Upper lobe of left lung (tissue), 6 donors: ENCODE measurements around the gene DIPK1A. TPM values are rescaled to one million over a fixed set of nuclear protein-coding genes. Genes with fewer than 3 reads are reported as not detected.

Experiments used
- small RNA-seq, 4 donors: library from RNA; depleted of rRNA; stranded (forward); fragments of <200 nt; gene quantifications; one replicate each; pipeline ENCODE3, GENCODE V24; 2016
- total RNA-seq, 6 donors: library from RNA; depleted of rRNA in 4 of 6; stranded (reverse); fragments of >200 nt in 4 of 6; gene quantifications; one replicate each; pipeline versions ENCODE4 v1.1.0 to v1.2.1, GENCODE V29; 2016 to 2021
- donor health status: DM: no; HTN: no; CAD: no; lungs with moderate emphysema.
- donor health status: DM: no; HTN: yes; CAD: no; lungs with severe emphysema.

Gene DIPK1A
- total RNA-seq, 6 donors from 2014 or later, result 2.8 to 15.2 (median 4.4) TPM

Small RNA genes within 50 kb of the gene (small RNA-seq; reads per million reads assigned to genes)
- gene RF00432, result 0 reads per million in 4 donors
- 0 reads per million in 4 donors for gene RN7SL692P
- gene RNU6-210P, result 0 reads per million in 4 donors
- 0 reads per million in 4 donors for gene RNU6-970P
- gene SNORA66, result 9.7 to 21.9 (median 12.6) reads per million in 4 donors
- gene SNORD21, result 0 reads per million in 4 donors

Other genes starting within 250 kb of the DIPK1A start
- gene EVI5, start 176.4 kb downstream of the DIPK1A start, total RNA-seq, result 10 to 100 TPM; 33.5 to 62.3 (median 39.6) TPM
- 1,000 to 10,000 TPM in 1 of 6 donors, 100 to 1,000 TPM in 5; 716 to 1,207 (median 813) TPM for gene RPL5, start 129.4 kb downstream of the DIPK1A start, total RNA-seq
- 10 to 100 TPM; 15.4 to 29.4 (median 20.6) TPM for gene MTF2, start 117.8 kb upstream of the DIPK1A start, total RNA-seq
- 100 to 1,000 TPM in 1 of 6 donors, 10 to 100 TPM in 5; 40.3 to 137 (median 85.9) TPM for gene TMED5, start 219.0 kb upstream of the DIPK1A start, total RNA-seq
- gene CCDC18, start 219.3 kb upstream of the DIPK1A start, total RNA-seq, result 10 to 100 TPM in 1 of 6 donors, 1 to 10 TPM in 5; 4.1 to 14.1 (median 6.4) TPM